Endodermal cell (in vitro differentiated cells): ENCODE data around the gene BEST1. TPM values are rescaled to one million over a fixed set of nuclear protein-coding genes. Genes with fewer than 3 reads are reported as not detected.

ENCODE experiments used
- DNase-seq: peaks from one replicate; pipeline ENCODE4 v3.0.0-alpha.2; 2017
- H3K27ac ChIP-seq: 2 replicates; pipeline ENCODE4 v1.5.1; 2013; ENCODE audit warnings: mild to moderate bottlenecking, low read depth, low read length, moderate library complexity
- H3K27me3 ChIP-seq: 2 replicates; pipeline ENCODE4 v1.6.1; 2013; ENCODE audit warnings: mild to moderate bottlenecking, low read length, moderate library complexity; ENCODE audit not compliant: insufficient read depth, control insufficient read depth, poor library complexity, severe bottlenecking
- H3K36me3 ChIP-seq: 2 replicates; pipeline ENCODE4 v1.7.0; 2013; ENCODE audit warnings: mild to moderate bottlenecking, low read length, moderate library complexity; ENCODE audit not compliant: control insufficient read depth, insufficient read depth
- H3K4me1 ChIP-seq: one replicate; pipeline ENCODE4 v1.7.0; 2013; ENCODE audit warnings: low read length; ENCODE audit not compliant: control insufficient read depth, insufficient read depth
- H3K4me3 ChIP-seq: 2 replicates; pipeline ENCODE4 v1.5.1; 2013; ENCODE audit warnings: mild to moderate bottlenecking, low read length, moderate library complexity
- H3K9ac ChIP-seq: 2 replicates; pipeline ENCODE4 v1.6.1; 2013; ENCODE audit warnings: mild to moderate bottlenecking, low read length, moderate library complexity; ENCODE audit not compliant: poor library complexity, severe bottlenecking; ENCODE audit errors: extremely low read depth
- H3K9me3 ChIP-seq: 2 replicates; pipeline ENCODE4 v1.6.1; 2013; ENCODE audit warnings: mild to moderate bottlenecking, low read length, moderate library complexity; ENCODE audit not compliant: control insufficient read depth
- H3K27ac Mint-ChIP-seq: 2 replicates; pipeline ENCODE4 v1.8.0; 2020; ENCODE audit warnings: mixed read lengths
- H3K27me3 Mint-ChIP-seq: 2 replicates; pipeline ENCODE4 v1.8.0; 2021; ENCODE audit warnings: mild to moderate bottlenecking, mixed read lengths; ENCODE audit not compliant: insufficient read depth
- H3K36me3 Mint-ChIP-seq: 2 replicates; pipeline ENCODE4 v1.8.0; 2020; ENCODE audit warnings: low read depth, mixed read lengths
- H3K4me1 Mint-ChIP-seq: 2 replicates; pipeline ENCODE4 v1.8.0; 2020; ENCODE audit warnings: mixed read lengths
- H3K4me3 Mint-ChIP-seq: 2 replicates; pipeline ENCODE4 v1.8.0; 2020; ENCODE audit warnings: mild to moderate bottlenecking, moderate library complexity, mixed read lengths
- H3K9me3 Mint-ChIP-seq: 2 replicates; pipeline ENCODE4 v1.8.0; 2020; ENCODE audit warnings: mild to moderate bottlenecking, mixed read lengths
- CTCF ChIP-seq: fragments of 200-600 bp; sonication (generic); conservative IDR thresholded peaks from 2 replicates; pipeline ENCODE4 v1.5.0; 2021; ENCODE audit warnings: antibody characterized with exemption, mild to moderate bottlenecking
- WGBS, 2 experiments: methylation state at CpG; one replicate each; pipeline versions ENCODE4 v1.1.5 to v1.1.7; 2013; ENCODE audit warnings: missing lambda C conversion rate in 2 of 2, mixed read lengths in 1 of 2; ENCODE audit not compliant: insufficient coverage in 1 of 2, insufficient read length in 1 of 2; 5-methylcytosine and 5-hydroxymethylcytosine counted together
- total RNA-seq, 2 donors: library from RNA; stranded (reverse); fragmentation: NEBNext Ultra II Directional in 1 of 2; extraction: Animal tissue kit (Norgen Biotek cat#: 25700) in 1 of 2; gene quantifications; 2 replicates in 1 of 2; 3 replicates in 1 of 2; pipeline ENCODE4 v1.2.1, GENCODE V29; 2021

Gene BEST1
- total RNA-seq, 2 donors from 2014 or later = 0.26 to 0.40 TPM

DNA sequence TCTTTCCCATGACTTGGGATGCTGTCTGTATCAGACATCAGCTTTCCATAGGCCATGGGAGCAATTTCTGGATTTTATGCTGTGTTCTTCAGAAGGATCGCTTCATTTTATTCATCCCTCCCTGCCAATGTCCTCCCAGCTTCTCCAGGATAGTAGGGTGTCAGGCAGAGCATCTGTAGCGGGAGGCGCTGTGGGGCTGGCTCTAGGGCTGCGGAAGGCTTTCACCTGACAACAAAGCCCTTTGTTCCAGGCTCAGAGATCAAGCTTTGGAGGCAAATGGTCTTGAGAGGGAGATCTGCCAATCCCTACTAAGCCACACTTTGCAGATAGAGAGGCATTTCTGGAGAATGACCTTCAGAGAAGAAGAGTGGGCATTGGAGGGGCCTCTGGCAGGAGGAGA is 46.8 kb downstream of the BEST1 start:
- Mint-ChIP-seq H3K27me3 (peaks cover 5% of the 10 kb centered on the region), H3K9me3 (peaks cover 23% of the 10 kb centered on the region), H3K4me3 (no peak overlapping the region), H3K36me3 (peaks cover 3% of the 10 kb centered on the region), H3K27ac (no peak overlapping the region), H3K4me1 (peaks cover 9% of the 10 kb centered on the region)
- Histone ChIP-seq H3K4me3 (no peak overlapping the region), H3K4me1 (no peaks in the 10 kb centered on the region), H3K9ac (no peak overlapping the region), H3K27me3 (no peaks in the 10 kb centered on the region), H3K27ac (no peak overlapping the region), H3K36me3 (no peaks in the 10 kb centered on the region), H3K9me3 (peaks cover 17% of the 10 kb centered on the region)
- TF ChIP-seq CTCF = peak; percentile 38
- peak; percentile 81 for DNase-seq
- 86 to 100% methylated on average over 1 to 4 of the region's 4 CpGs for WGBS, 2 experiments

GRCh38 chr11:61999141-61999975 is 49.2 kb downstream of the BEST1 start:
- TF ChIP-seq CTCF = no peak
- H3K27me3 Mint-ChIP-seq = peaks cover 3% of the 10 kb centered on the region
- H3K9ac ChIP-seq = no peak overlapping the region
- WGBS, 2 experiments = 96 to 97% methylated on average over 4 to 7 of the region's 7 CpGs
- H3K27ac ChIP-seq = no peak overlapping the region
- H3K27me3 ChIP-seq = no peaks in the 10 kb centered on the region
- H3K4me3 Mint-ChIP-seq = no peak overlapping the region
- DNase-seq = no peak
- peaks cover 3% of the 10 kb centered on the region for H3K36me3 Mint-ChIP-seq
- peaks cover 21% of the 10 kb centered on the region for H3K9me3 Mint-ChIP-seq
- no peak overlapping the region for H3K4me3 ChIP-seq
- H3K4me1 ChIP-seq = no peaks in the 10 kb centered on the region
- no peaks in the 10 kb centered on the region for H3K36me3 ChIP-seq
- no peak overlapping the region for H3K27ac Mint-ChIP-seq
- H3K9me3 ChIP-seq = peaks cover 17% of the 10 kb centered on the region
- peaks cover 9% of the 10 kb centered on the region for H3K4me1 Mint-ChIP-seq

- no peak overlapping the region for H3K27ac Mint-ChIP-seq
Measured at GRCh38 chr11:62000539-62001446, 50.6 kb downstream of the BEST1 start.

More at GRCh38 chr11:62000539-62001446, 50.6 kb downstream of the BEST1 start:
- no peak for DNase-seq
- H3K36me3 ChIP-seq = no peaks in the 10 kb centered on the region
- TF ChIP-seq CTCF = no peak
- Mint-ChIP-seq H3K9me3 (peaks cover 21% of the 10 kb centered on the region), H3K4me1 (peaks cover 9% of the 10 kb centered on the region), H3K4me3 (no peak overlapping the region), H3K27me3 (peaks cover 6% of the 10 kb centered on the region), H3K36me3 (peaks cover 3% of the 10 kb centered on the region)
- peaks cover 17% of the 10 kb centered on the region for H3K9me3 ChIP-seq
- H3K27ac ChIP-seq = no peak overlapping the region
- H3K9ac ChIP-seq = no peak overlapping the region
- no peaks in the 10 kb centered on the region for H3K4me1 ChIP-seq
- 94 to 96% methylated on average over 23 of the region's 23 CpGs for WGBS, 2 experiments
- H3K27me3 ChIP-seq = no peaks in the 10 kb centered on the region
- H3K4me3 ChIP-seq = no peak overlapping the region
